Esophagus muscularis mucosa (tissue), 4 donors: Measurements from ENCODE around the gene CCDC50. TPM values are rescaled to one million over a fixed set of nuclear protein-coding genes. Genes with fewer than 3 reads are reported as not detected.

Source experiments
- DNase-seq: peaks from one replicate; pipeline ENCODE4 v3.0.0-alpha.2; 2017; ENCODE audit errors: extremely low spot score
- H3K27ac ChIP-seq, 4 donors: fragments of 200-600 bp; sonication (generic); replicated peaks in 1 of 4; 1 replicate in 3 of 4; 2 replicates in 1 of 4; pipeline ENCODE4 v1.5.1; 2016 to 2019; ENCODE audit warnings: mild to moderate bottlenecking in 1 of 4
- H3K27me3 ChIP-seq, 4 donors: fragments of 200-600 bp; sonication (generic); one replicate each; pipeline versions ENCODE4 v1.5.1 to v1.6.0; 2016 to 2019
- H3K36me3 ChIP-seq, 4 donors: fragments of 200-600 bp; sonication (generic); one replicate each; pipeline ENCODE4 v1.5.1; 2016 to 2019
- H3K4me1 ChIP-seq, 4 donors: fragments of 200-600 bp; sonication (generic); one replicate each; pipeline ENCODE4 v1.5.1; 2016 to 2019
- H3K4me3 ChIP-seq, 4 donors: fragments of 200-600 bp; sonication (generic); 1 replicate in 2 of 4; 2 replicates in 2 of 4; pipeline ENCODE4 v1.5.1; 2016 to 2019; ENCODE audit warnings: mild to moderate bottlenecking in 4 of 4, moderate library complexity in 1 of 4
- H3K9me3 ChIP-seq, 4 donors: fragments of 200-600 bp; sonication (generic); 1 replicate in 3 of 4; 2 replicates in 1 of 4; pipeline ENCODE4 v1.5.1; 2016 to 2019
- EP300 ChIP-seq: sonication (generic); formaldehyde crosslinking; IDR thresholded peaks from one replicate; pipeline ENCODE4 v1.6.1; 2017; ENCODE audit warnings: antibody characterized with exemption
- POLR2A ChIP-seq: fragments of 450-650 bp; IDR thresholded peaks from one replicate; pipeline ENCODE4 v1.6.1; 2017; ENCODE audit warnings: antibody characterized with exemption, moderate library complexity, mild to moderate bottlenecking, low read depth
- POLR2AphosphoS5 ChIP-seq, 2 donors: sonication (generic); formaldehyde crosslinking; IDR thresholded peaks; one replicate each; pipeline ENCODE4 v1.6.1; 2017; ENCODE audit warnings: antibody characterized with exemption in 2 of 2
- WGBS: methylation state at CpG from one replicate; pipeline ENCODE4 v1.1.5; 2018; 5-methylcytosine and 5-hydroxymethylcytosine counted together
- intact Hi-C: fragments of 100-400 bp; cut with DNase I; formaldehyde crosslinking; loops from one replicate; pipeline ENCODE4 v1.15.1; 2023
- total RNA-seq, 4 donors: library from RNA; depleted of rRNA; stranded (reverse); fragments of >200 nt; gene quantifications; one replicate each; pipeline versions ENCODE4 v1.1.0 to v1.2.1, GENCODE V29; 2016
- TF ChIP-seq, protein P1 (sequence below), 3 experiments: fragments of 200-600 bp in 2 of 3; fragments of 450-650 bp in 1 of 3; sonication (generic) in 2 of 3; IDR thresholded peaks; one replicate each; pipeline ENCODE4 v1.5.1; 2017 to 2019; ENCODE audit warnings: antibody characterized with exemption in 3 of 3, mild to moderate bottlenecking in 2 of 3, moderate library complexity in 1 of 3

The CCDC50 gene
- total RNA-seq, 4 donors from 2014 or later = 141 to 192 (median 165) TPM

DNA sequence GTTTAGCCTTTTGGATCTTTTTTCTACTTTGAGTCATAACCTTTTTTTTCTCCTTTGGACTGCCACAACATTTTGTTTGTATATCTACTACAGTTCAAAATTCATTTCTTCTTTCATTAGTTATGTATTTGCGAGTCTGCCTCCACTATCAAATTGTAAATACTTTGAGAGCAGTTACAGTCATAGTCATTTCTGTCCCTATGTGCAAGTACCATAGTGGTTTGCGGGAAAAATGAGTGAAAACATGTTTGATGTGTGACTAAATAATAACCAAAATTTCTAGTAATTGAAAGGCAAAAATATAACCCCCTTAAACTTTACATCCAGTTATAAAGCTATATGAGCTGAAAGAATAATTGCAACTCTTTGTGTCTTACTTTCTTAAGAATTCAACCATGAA lies 45.8 kb upstream of the CCDC50 start:
- TF ChIP-seq POLR2A (no peak), POLR2AphosphoS5 (IDR thresholded peaks at IDR 0.05) (no peak), EP300 (no peak)
- TF ChIP-seq, protein P1, sequence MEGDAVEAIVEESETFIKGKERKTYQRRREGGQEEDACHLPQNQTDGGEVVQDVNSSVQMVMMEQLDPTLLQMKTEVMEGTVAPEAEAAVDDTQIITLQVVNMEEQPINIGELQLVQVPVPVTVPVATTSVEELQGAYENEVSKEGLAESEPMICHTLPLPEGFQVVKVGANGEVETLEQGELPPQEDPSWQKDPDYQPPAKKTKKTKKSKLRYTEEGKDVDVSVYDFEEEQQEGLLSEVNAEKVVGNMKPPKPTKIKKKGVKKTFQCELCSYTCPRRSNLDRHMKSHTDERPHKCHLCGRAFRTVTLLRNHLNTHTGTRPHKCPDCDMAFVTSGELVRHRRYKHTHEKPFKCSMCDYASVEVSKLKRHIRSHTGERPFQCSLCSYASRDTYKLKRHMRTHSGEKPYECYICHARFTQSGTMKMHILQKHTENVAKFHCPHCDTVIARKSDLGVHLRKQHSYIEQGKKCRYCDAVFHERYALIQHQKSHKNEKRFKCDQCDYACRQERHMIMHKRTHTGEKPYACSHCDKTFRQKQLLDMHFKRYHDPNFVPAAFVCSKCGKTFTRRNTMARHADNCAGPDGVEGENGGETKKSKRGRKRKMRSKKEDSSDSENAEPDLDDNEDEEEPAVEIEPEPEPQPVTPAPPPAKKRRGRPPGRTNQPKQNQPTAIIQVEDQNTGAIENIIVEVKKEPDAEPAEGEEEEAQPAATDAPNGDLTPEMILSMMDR (IDR thresholded peaks at IDR 0.05) = no peak
- Histone ChIP-seq H3K4me1 (no peaks in the 10 kb centered on the region), H3K9me3 (no peaks in the 10 kb centered on the region), H3K4me3 (no peak overlapping the region), H3K27ac (no peak overlapping the region), H3K27me3 (no peaks in the 10 kb centered on the region), H3K36me3 (no peaks in the 10 kb centered on the region)
- 93% methylated on average over 2 of the region's 2 CpGs for WGBS
- no peak for DNase-seq
- intact Hi-C loops = no loop called here

GRCh38 chr3:191290311-191291025 lies 38.7 kb upstream of the CCDC50 start:
- Histone ChIP-seq H3K9me3 (no peaks in the 10 kb centered on the region), H3K27ac (no peak overlapping the region), H3K36me3 (no peaks in the 10 kb centered on the region), H3K27me3 (no peaks in the 10 kb centered on the region), H3K4me3 (peak overlapping the region in 1 of 4 donors; percentile 12), H3K4me1 (no peaks in the 10 kb centered on the region)
- DNase-seq = no peak
- TF ChIP-seq POLR2AphosphoS5 (IDR thresholded peaks at IDR 0.05) = no peak
- 76% methylated on average over 4 of the region's 4 CpGs for WGBS
- intact Hi-C loops = no loop called here

DNA sequence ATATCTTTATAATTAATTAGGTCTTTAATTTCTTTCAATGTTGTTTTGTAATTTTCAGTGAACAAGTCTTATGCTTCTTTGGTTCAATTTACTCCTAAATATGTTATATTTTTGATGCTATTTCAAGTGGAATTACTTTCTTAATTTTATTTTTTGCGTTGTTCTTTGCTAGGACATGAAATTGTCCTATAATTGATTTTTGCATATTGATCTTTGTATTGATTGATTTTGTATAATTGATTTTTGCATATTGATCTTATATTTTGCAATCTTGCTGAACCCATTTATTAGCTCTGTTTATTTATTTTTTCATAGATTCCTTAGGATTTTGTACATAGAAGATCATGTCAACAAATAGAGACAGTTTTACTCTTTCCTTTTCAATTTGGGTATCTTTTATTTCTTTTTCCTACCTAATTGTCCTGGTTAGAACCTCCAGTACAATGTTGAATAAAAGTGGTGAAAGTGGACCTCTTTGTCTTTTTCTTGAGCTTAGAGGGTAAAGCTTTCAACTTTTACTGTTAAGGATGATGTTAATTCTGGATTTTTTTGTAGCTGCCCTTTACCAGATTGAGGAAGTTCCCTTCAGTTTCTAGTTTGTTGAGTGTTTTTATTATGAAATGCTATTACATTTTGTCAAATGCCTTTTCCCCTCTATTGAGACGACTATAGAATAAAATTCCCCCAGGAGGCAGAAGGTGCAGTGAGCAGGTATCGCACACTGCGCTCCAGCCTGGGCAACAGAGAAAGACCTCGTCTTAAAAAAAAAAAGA lies 36.8 kb upstream of the CCDC50 start:
- DNase-seq = no peak
- 79% methylated on average over 5 of the region's 5 CpGs for WGBS
- TF ChIP-seq, protein P1 (IDR thresholded peaks at IDR 0.05) = no peak
- TF ChIP-seq POLR2A = no peak
- no peak for TF ChIP-seq POLR2AphosphoS5 (IDR thresholded peaks at IDR 0.05)
- no peak for TF ChIP-seq EP300
- Histone ChIP-seq H3K4me3 (no peak overlapping the region), H3K9me3 (no peaks in the 10 kb centered on the region), H3K36me3 (no peaks in the 10 kb centered on the region), H3K27me3 (no peaks in the 10 kb centered on the region), H3K27ac (no peak overlapping the region), H3K4me1 (no peaks in the 10 kb centered on the region)
- intact Hi-C loops = no loop called here

DNA sequence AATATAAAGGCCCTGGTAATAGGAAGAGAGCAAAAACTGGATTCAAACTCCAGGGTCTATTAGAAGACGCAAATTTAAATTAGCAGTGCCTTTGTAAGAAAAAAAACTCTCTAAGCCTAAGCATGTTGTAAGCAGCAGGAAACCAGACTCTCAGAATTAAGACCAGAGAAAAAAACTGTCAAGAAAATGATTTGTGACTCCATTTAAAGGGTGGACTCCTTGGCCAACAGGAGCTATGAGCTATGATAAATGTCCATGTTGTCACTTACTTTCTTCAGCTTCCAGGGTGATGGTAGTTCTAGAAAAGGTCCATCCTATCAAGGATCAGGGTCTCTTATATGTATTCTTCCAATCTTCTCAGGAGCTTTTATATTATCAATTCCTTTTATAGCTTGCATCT lies 34.9 kb upstream of the CCDC50 start:
- no peaks in the 10 kb centered on the region for H3K9me3 ChIP-seq
- H3K27me3 ChIP-seq = no peaks in the 10 kb centered on the region
- H3K36me3 ChIP-seq = no peaks in the 10 kb centered on the region
- no peaks in the 10 kb centered on the region for H3K4me1 ChIP-seq
- H3K4me3 ChIP-seq = no peak overlapping the region
- 100% methylated on average over 1 of the region's 1 CpG for WGBS
- DNase-seq = no peak
- TF ChIP-seq EP300 (no peak), POLR2A (no peak), POLR2AphosphoS5 (IDR thresholded peaks at IDR 0.05) (no peak)
- TF ChIP-seq, protein P1 (IDR thresholded peaks at IDR 0.05) = no peak
- H3K27ac ChIP-seq = no peak overlapping the region
- intact Hi-C loops = no loop called here

GRCh38 chr3:191296041-191296541 lies 33.1 kb upstream of the CCDC50 start:
- H3K27me3 ChIP-seq = no peaks in the 10 kb centered on the region

More at GRCh38 chr3:191296041-191296541, 33.1 kb upstream of the CCDC50 start:
- 68% methylated on average over 4 of the region's 4 CpGs for WGBS
- intact Hi-C loops = no loop called here
- Histone ChIP-seq H3K4me3 (no peak overlapping the region), H3K9me3 (no peaks in the 10 kb centered on the region), H3K27ac (no peak overlapping the region), H3K4me1 (no peaks in the 10 kb centered on the region), H3K36me3 (no peaks in the 10 kb centered on the region)
- no peak for TF ChIP-seq EP300
- TF ChIP-seq POLR2AphosphoS5 (IDR thresholded peaks at IDR 0.05) = no peak
- TF ChIP-seq, protein P1 (IDR thresholded peaks at IDR 0.05) = no peak
- no peak for TF ChIP-seq POLR2A
- no peak for DNase-seq
